ENCODE results near the gene RCOR1. TPM values are rescaled to one million over a fixed set of nuclear protein-coding genes. Genes with fewer than 3 reads are reported as not detected.

The RCOR1 gene
- total RNA-seq, 4 donors from 2014 or later: 3.3 to 40.0 (median 19.7) TPM

GRCh38 chr14:102779084-102779462 is 186.6 kb downstream of the RCOR1 start:
- TF ChIP-seq POLR2A (IDR thresholded peaks at IDR 0.05): no peak
- TF ChIP-seq, protein P1, sequence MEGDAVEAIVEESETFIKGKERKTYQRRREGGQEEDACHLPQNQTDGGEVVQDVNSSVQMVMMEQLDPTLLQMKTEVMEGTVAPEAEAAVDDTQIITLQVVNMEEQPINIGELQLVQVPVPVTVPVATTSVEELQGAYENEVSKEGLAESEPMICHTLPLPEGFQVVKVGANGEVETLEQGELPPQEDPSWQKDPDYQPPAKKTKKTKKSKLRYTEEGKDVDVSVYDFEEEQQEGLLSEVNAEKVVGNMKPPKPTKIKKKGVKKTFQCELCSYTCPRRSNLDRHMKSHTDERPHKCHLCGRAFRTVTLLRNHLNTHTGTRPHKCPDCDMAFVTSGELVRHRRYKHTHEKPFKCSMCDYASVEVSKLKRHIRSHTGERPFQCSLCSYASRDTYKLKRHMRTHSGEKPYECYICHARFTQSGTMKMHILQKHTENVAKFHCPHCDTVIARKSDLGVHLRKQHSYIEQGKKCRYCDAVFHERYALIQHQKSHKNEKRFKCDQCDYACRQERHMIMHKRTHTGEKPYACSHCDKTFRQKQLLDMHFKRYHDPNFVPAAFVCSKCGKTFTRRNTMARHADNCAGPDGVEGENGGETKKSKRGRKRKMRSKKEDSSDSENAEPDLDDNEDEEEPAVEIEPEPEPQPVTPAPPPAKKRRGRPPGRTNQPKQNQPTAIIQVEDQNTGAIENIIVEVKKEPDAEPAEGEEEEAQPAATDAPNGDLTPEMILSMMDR (IDR thresholded peaks at IDR 0.05): no peak
- Histone ChIP-seq H3K4me1 (no peaks in the 10 kb centered on the region), H3K27me3 (no peaks in the 10 kb centered on the region), H3K4me3 (peak overlapping the region in 1 of 2 donors; percentile 97), H3K36me3 (no peaks in the 10 kb centered on the region), H3K27ac (peak overlapping the region in 1 of 2 donors; percentile 71), H3K9me3 (no peaks in the 10 kb centered on the region)
- no peak for DNase-seq
- intact Hi-C loops (cut with DNase I; ENCODE audit: low total_unique reads): no loop called here

DNA sequence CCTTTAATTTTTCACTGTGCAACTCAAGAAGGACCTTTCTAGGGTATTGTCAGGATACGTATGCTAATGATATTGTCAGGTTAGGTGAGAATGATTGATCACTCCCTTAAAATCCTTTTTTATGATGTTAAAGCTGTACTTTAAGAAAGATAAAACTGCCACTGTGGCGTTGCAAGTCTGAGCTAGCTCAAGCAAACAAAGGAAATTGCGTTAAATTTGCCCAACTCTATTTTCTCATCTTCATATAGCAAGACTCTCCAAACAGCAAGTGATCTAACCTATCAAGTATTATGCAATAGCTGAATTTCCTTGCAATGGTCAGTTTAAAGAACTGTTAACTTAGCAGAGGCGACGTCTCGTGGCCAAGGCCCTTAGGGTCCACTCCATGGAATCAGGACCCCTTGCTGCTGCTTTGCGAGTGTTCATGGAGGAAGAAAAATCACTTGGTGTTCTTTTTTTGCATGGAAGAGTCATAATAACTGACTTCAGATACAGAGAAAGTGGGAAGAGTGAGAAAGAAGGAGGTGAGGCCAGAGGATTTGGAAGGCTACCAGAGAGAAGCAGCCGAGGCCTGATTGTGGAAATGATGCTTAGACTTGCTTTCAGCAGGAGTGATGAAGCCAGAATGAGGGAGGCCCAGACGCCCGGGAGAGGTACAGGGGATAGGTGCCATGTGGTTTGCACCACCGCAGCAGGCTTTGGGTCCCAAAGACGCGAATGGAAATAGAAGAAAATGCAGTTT is 187.3 kb downstream of the RCOR1 start:
- Histone ChIP-seq H3K9me3 (no peaks in the 10 kb centered on the region), H3K4me3 (no peak overlapping the region), H3K36me3 (no peaks in the 10 kb centered on the region), H3K27ac (no peak overlapping the region), H3K27me3 (no peaks in the 10 kb centered on the region), H3K4me1 (no peaks in the 10 kb centered on the region)
- DNase-seq: no peak
- intact Hi-C loops (cut with DNase I; ENCODE audit: low total_unique reads): no loop called here
- TF ChIP-seq, protein P1 (IDR thresholded peaks at IDR 0.05): no peak
- TF ChIP-seq POLR2A (IDR thresholded peaks at IDR 0.05): no peak

Small RNA genes within 50 kb of the gene (small RNA-seq; reads per million reads assigned to genes)
- gene RF00019: not detected
- not detected for gene RN7SL546P

Other genes with a start within 250 kb of the RCOR1 start
- 10 to 100 TPM in 2 of 4 donors, 1 to 10 TPM in 2; 1.5 to 38.2 (median 16.3) TPM for gene CINP, start 229.8 kb upstream of the RCOR1 start, total RNA-seq
- 10 to 100 TPM; 14.1 to 43.1 (median 23.8) TPM for gene TECPR2, start 229.7 kb upstream of the RCOR1 start, total RNA-seq
- 10 to 100 TPM in 1 of 4 donors, 1 to 10 TPM in 3; 1.8 to 16.5 (median 7.5) TPM for gene ANKRD9, start 82.9 kb upstream of the RCOR1 start, total RNA-seq
- 10 to 100 TPM in 3 of 4 donors, 1 to 10 TPM in 1; 7.4 to 33.1 (median 22.1) TPM for gene TRAF3, start 184.8 kb downstream of the RCOR1 start, total RNA-seq